KMS-11 (cell line): ENCODE results near the gene NUP35.

Experiments
- H2AFZ ChIP-seq: fragments of 200-600 bp; sonication (generic); 2 replicates; pipeline ENCODE4 v1.6.1; 2016; ENCODE audit warnings: antibody characterized with exemption, mixed run types, low read depth
- H3K27ac ChIP-seq: fragments of 200-600 bp; sonication (generic); 2 replicates; pipeline ENCODE4 v1.6.1; 2016; ENCODE audit warnings: mild to moderate bottlenecking, mixed run types
- H3K27me3 ChIP-seq: fragments of 200-600 bp; sonication (generic); 2 replicates; pipeline ENCODE4 v1.6.1; 2017; ENCODE audit warnings: mild to moderate bottlenecking, low read depth, mixed run types, moderate library complexity; ENCODE audit not compliant: insufficient read depth
- H3K36me3 ChIP-seq: fragments of 200-600 bp; sonication (generic); 2 replicates; pipeline ENCODE4 v1.6.1; 2017; ENCODE audit warnings: mild to moderate bottlenecking, mixed run types; ENCODE audit not compliant: insufficient read depth
- H3K4me1 ChIP-seq: fragments of 200-600 bp; sonication (generic); 2 replicates; pipeline ENCODE4 v1.6.1; 2016; ENCODE audit warnings: mild to moderate bottlenecking, low read depth, mixed run types; ENCODE audit not compliant: poor library complexity, severe bottlenecking
- H3K4me2 ChIP-seq: fragments of 200-600 bp; sonication (generic); 2 replicates; pipeline ENCODE4 v1.7.0; 2016; ENCODE audit warnings: mild to moderate bottlenecking, mixed run types
- H3K4me3 ChIP-seq: fragments of 200-600 bp; sonication (generic); IDR thresholded peaks from 2 replicates; pipeline ENCODE4 v1.6.1; 2017; ENCODE audit warnings: low read depth, low read length, mixed read lengths; ENCODE audit not compliant: insufficient read depth
- H3K79me2 ChIP-seq: fragments of 200-600 bp; sonication (generic); 2 replicates; pipeline ENCODE4 v1.6.1; 2016; ENCODE audit warnings: low read depth, mixed run types; ENCODE audit not compliant: insufficient read depth
- H3K9ac ChIP-seq: fragments of 200-600 bp; sonication (generic); 2 replicates; pipeline ENCODE4 v1.6.1; 2016; ENCODE audit warnings: mild to moderate bottlenecking, mixed run types
- H4K20me1 ChIP-seq: fragments of 200-600 bp; sonication (generic); 2 replicates; pipeline ENCODE4 v1.6.1; 2016; ENCODE audit warnings: mild to moderate bottlenecking, mixed run types; ENCODE audit not compliant: insufficient read depth
- CTCF ChIP-seq: fragments of 200-600 bp; sonication (generic); conservative IDR thresholded peaks from 2 replicates; pipeline ENCODE4 v1.6.1; 2017; ENCODE audit warnings: low read depth, mild to moderate bottlenecking, antibody characterized with exemption, low read length, moderate library complexity, mixed read lengths

Gene NUP35

GRCh38 chr2:183124222-183124956 is at the start of gene NUP35:
Gene NUP35 (plus strand): TSS chr2:183124443. CDS start chr2:183124458, 15 bp downstream.
- H3K27me3 ChIP-seq, result no peaks in the 10 kb centered on the region
- H4K20me1 ChIP-seq, result no peaks in the 10 kb centered on the region
- H3K36me3 ChIP-seq, result 0 out of 2 replicates have a peak, but pooled peaks cover 4% of the 10 kb centered on the region
- peak within 1 kb of the TSS; percentile 62 for H3K4me2 ChIP-seq
- peak within 1 kb of the TSS; percentile 89 for H3K9ac ChIP-seq
- H3K4me3 ChIP-seq, result peak within 1 kb of the TSS; percentile 78
- peaks cover 20% of the 10 kb centered on the region for H3K4me1 ChIP-seq
- TF ChIP-seq CTCF, result no peak
- H3K27ac ChIP-seq, result peak within 1 kb of the TSS; percentile 93
- peak within 1 kb of the TSS; percentile 89 for H2AFZ ChIP-seq
- H3K79me2 ChIP-seq, result peaks cover 47% of the 10 kb centered on the region

GRCh38 chr2:183078163-183078463 is 46.1 kb upstream of the NUP35 start:
- Histone ChIP-seq H3K4me3 (peak overlapping the region; percentile 94), H3K4me1 (peaks cover 13% of the 10 kb centered on the region), H3K27me3 (no peaks in the 10 kb centered on the region), H3K36me3 (no peaks in the 10 kb centered on the region), H4K20me1 (no peaks in the 10 kb centered on the region), H3K27ac (no peak overlapping the region; the same call in 1 of the 2 replicates), H2AFZ (peak overlapping the region; percentile 98), H3K4me2 (peak overlapping the region; percentile 93), H3K9ac (peak overlapping the region; percentile 53; the same call in 1 of the 2 replicates), H3K79me2 (no peaks in the 10 kb centered on the region)
- TF ChIP-seq CTCF, result no peak

- Histone ChIP-seq H3K36me3 (no peaks in the 10 kb centered on the region), H3K27me3 (no peaks in the 10 kb centered on the region), H3K4me2 (peak within 1 kb of the TSS; percentile 93), H3K27ac (no peak within 1 kb of the TSS; the same call in 1 of the 2 replicates), H3K9ac (peak within 1 kb of the TSS; percentile 53; the same call in 1 of the 2 replicates), H3K79me2 (no peaks in the 10 kb centered on the region), H3K4me1 (peaks cover 13% of the 10 kb centered on the region), H3K4me3 (peak within 1 kb of the TSS; percentile 94), H2AFZ (peak within 1 kb of the TSS; percentile 98), H4K20me1 (no peaks in the 10 kb centered on the region)
- TF ChIP-seq CTCF, result no peak
These were observed 45.6 kb upstream of the NUP35 start, which contains the start of gene DUSP19 for GRCh38 chr2:183078464-183079138. Gene DUSP19 (plus strand): TSS chr2:183078747. CDS start chr2:183078934, 187 bp downstream.

- Histone ChIP-seq H3K36me3 (no peaks in the 10 kb centered on the region), H2AFZ (peak overlapping the region; percentile 98), H3K4me3 (peak overlapping the region; percentile 94), H3K27ac (no peak overlapping the region; the same call in 1 of the 2 replicates), H3K79me2 (no peaks in the 10 kb centered on the region), H3K9ac (peak overlapping the region; percentile 53; the same call in 1 of the 2 replicates), H4K20me1 (no peaks in the 10 kb centered on the region), H3K4me2 (peak overlapping the region; percentile 93), H3K4me1 (peaks cover 13% of the 10 kb centered on the region), H3K27me3 (no peaks in the 10 kb centered on the region)
- TF ChIP-seq CTCF, result no peak
These were observed 45.0 kb upstream of the NUP35 start for GRCh38 chr2:183079139-183079775.
